ENCODE measurements around the gene CELF5.
A peak's percentile ranks its signal among the peaks of the same experiment; 100 is the strongest.
"Not testable (repeated sequence)": the region's sequence is repeated elsewhere in the genome, so short reads cannot be mapped to it uniquely, and the experiment has no call there.

The CELF5 gene

GRCh38 chr19:3274245-3274941 is 49.9 kb downstream of the CELF5 start:
- DNase-seq (ENCODE audit: low spot score): no peak

GRCh38 chr19:3274942-3275582 is 50.6 kb downstream of the CELF5 start:
- DNase-seq (ENCODE audit: low spot score): peak; percentile 70

GRCh38 chr19:3275583-3276340 is 51.3 kb downstream of the CELF5 start:
- peak; percentile 98 for DNase-seq (ENCODE audit: low spot score)

- no peak for DNase-seq (ENCODE audit: low spot score)
These were observed 51.9 kb downstream of the CELF5 start for GRCh38 chr19:3276341-3276799.

GRCh38 chr19:3277649-3278048 is 53.2 kb downstream of the CELF5 start:
- no peak for DNase-seq (ENCODE audit: low spot score)

GRCh38 chr19:3278294-3278693 is 53.8 kb downstream of the CELF5 start:
- DNase-seq (ENCODE audit: low spot score): no peak

- DNase-seq (ENCODE audit: low spot score): no peak
These were observed 54.3 kb downstream of the CELF5 start for GRCh38 chr19:3278749-3279148.

GRCh38 chr19:3279306-3279705 is 54.8 kb downstream of the CELF5 start:
- no peak for DNase-seq (ENCODE audit: low spot score)

- no peak for DNase-seq (ENCODE audit: low spot score)
These were observed 56.6 kb downstream of the CELF5 start for GRCh38 chr19:3281026-3281425.

GRCh38 chr19:3282155-3282554 is 57.7 kb downstream of the CELF5 start:
- no peak for DNase-seq (ENCODE audit: low spot score)

GRCh38 chr19:3282564-3282963 is 58.1 kb downstream of the CELF5 start:
- no peak for DNase-seq (ENCODE audit: low spot score)

- no peak for DNase-seq (ENCODE audit: low spot score)
These were observed 58.8 kb downstream of the CELF5 start for GRCh38 chr19:3283246-3283751.

GRCh38 chr19:3283886-3284657 is 59.6 kb downstream of the CELF5 start:
- DNase-seq (ENCODE audit: low spot score): no peak

GRCh38 chr19:3284759-3285646 is 60.5 kb downstream of the CELF5 start:
- DNase-seq (ENCODE audit: low spot score): peak; percentile 62

- peak; percentile 87 for DNase-seq (ENCODE audit: low spot score)
These were observed 61.3 kb downstream of the CELF5 start for GRCh38 chr19:3285647-3286176.

GRCh38 chr19:3287814-3288213 is 63.4 kb downstream of the CELF5 start:
- DNase-seq (ENCODE audit: low spot score): no peak

- not testable (repeated sequence) for DNase-seq (ENCODE audit: low spot score)
These were observed 64.0 kb downstream of the CELF5 start for GRCh38 chr19:3288437-3288836.

- no peak for DNase-seq (ENCODE audit: low spot score)
These were observed 65.6 kb downstream of the CELF5 start for GRCh38 chr19:3289971-3290569.

GRCh38 chr19:3290858-3291257 is 66.4 kb downstream of the CELF5 start:
- not testable (repeated sequence) for DNase-seq (ENCODE audit: low spot score)

- no peak for DNase-seq (ENCODE audit: low spot score)
These were observed 67.2 kb downstream of the CELF5 start for GRCh38 chr19:3291644-3292043.

All from AG08396 (cell line).